HepG2 (cell line): ENCODE results near the gene LEMD1. TPM values are rescaled to one million over a fixed set of nuclear protein-coding genes. Genes with fewer than 3 reads are reported as not detected.

Source experiments
- ATAC-seq: fragments of 200-7000 bp; cut with Tn5 transposase; 3 replicates; pipeline ENCODE4 v1.9.1; 2020; ENCODE audit warnings: mild to moderate bottlenecking, moderate library complexity
- BruUV-seq: library from RNA; stranded (reverse); fragments of 400-500 nt; replicated peaks from 2 replicates; lab custom pipeline; 2021; lab: Mats Ljungman, UMichigan
- CTCF ChIA-PET: fragments of 300-600 bp; formaldehyde crosslinking; extraction: SDS; loops from one replicate; lab custom pipeline; 2021; ENCODE audit warnings: low total read pairs, inconsistent platforms, low intra/inter-chr PET ratio; lab: Yijun Ruan, JAX
- POLR2A ChIA-PET: fragments of 350-600 bp; sonication (Branson Sonifier 250); formaldehyde crosslinking; loops from one replicate; lab custom pipeline; 2020; ENCODE audit warnings: antibody characterized with exemption, inconsistent platforms; lab: Yijun Ruan, JAX
- DNase-seq: peaks from one replicate; pipeline ENCODE4 v3.0.0-alpha.2; 2015; ENCODE audit warnings: low spot score
- FAIRE-seq: peaks from 3 replicates; lab custom pipeline; 2011; peaks lifted over from hg19 to GRCh38; lab: Jason Lieb, UNC
- H2AFZ ChIP-seq: one replicate; pipeline ENCODE4 v1.6.1; 2011; ENCODE audit warnings: low read length, inconsistent platforms
- H3K27ac ChIP-seq: fragments of 300-600 bp; 3 replicates; pipeline ENCODE4 v1.8.0; 2011; ENCODE audit warnings: mixed run types, mild to moderate bottlenecking, mixed read lengths, low read length, inconsistent platforms; ENCODE audit not compliant: insufficient read depth; ENCODE audit errors: extremely low read length
- H3K27me3 ChIP-seq, 2 experiments: fragments of 200-600 bp in 1 of 2; 2 replicates in 1 of 2; 3 replicates in 1 of 2; pipeline versions ENCODE4 v1.6.0 to v1.8.0; 2011; ENCODE audit warnings: low read length in 2 of 2, mild to moderate bottlenecking in 2 of 2, moderate library complexity in 2 of 2, inconsistent platforms in 1 of 2; ENCODE audit not compliant: insufficient read depth in 2 of 2, control insufficient read depth in 1 of 2
- H3K36me3 ChIP-seq, 2 experiments: fragments of 200-600 bp in 1 of 2; replicated peaks in 1 of 2; 2 replicates in 1 of 2; 3 replicates in 1 of 2; pipeline versions ENCODE4 v1.5.1 to v1.8.0; 2011; ENCODE audit warnings: low read length in 2 of 2, inconsistent platforms in 1 of 2; ENCODE audit not compliant: insufficient read depth in 2 of 2, control insufficient read depth in 1 of 2
- H3K4me1 ChIP-seq: 2 replicates; pipeline ENCODE4 v1.5.1; 2012; ENCODE audit warnings: low read length, inconsistent platforms; ENCODE audit not compliant: insufficient read depth
- H3K4me2 ChIP-seq: 2 replicates; pipeline ENCODE4 v1.6.0; 2011; ENCODE audit warnings: low read depth, low read length, inconsistent platforms
- H3K4me3 ChIP-seq, 3 experiments: fragments of 200-600 bp in 1 of 3; sonication (generic), shearing (Covaris generic) in 1 of 3; replicated peaks in 1 of 3; 2 replicates each; pipeline ENCODE4 v1.5.1; 2011 to 2016; ENCODE audit warnings: low read length in 3 of 3, inconsistent platforms in 2 of 3, low read depth in 2 of 3, mild to moderate bottlenecking in 2 of 3, control low read depth in 1 of 3, mixed read lengths in 1 of 3; ENCODE audit not compliant: insufficient read depth in 1 of 3
- H3K79me2 ChIP-seq: one replicate; pipeline ENCODE4 v1.6.1; 2011; ENCODE audit warnings: low read length, inconsistent platforms; ENCODE audit not compliant: insufficient read depth
- H3K9ac ChIP-seq: 2 replicates; pipeline ENCODE4 v1.6.0; 2011; ENCODE audit warnings: mild to moderate bottlenecking, low read depth, low read length, inconsistent platforms; ENCODE audit not compliant: insufficient read depth
- H3K9me3 ChIP-seq: 2 replicates; pipeline ENCODE4 v1.5.1; 2012; ENCODE audit warnings: mild to moderate bottlenecking, low read length
- H4K20me1 ChIP-seq: 2 replicates; pipeline ENCODE4 v1.6.0; 2011; ENCODE audit warnings: inconsistent platforms, mild to moderate bottlenecking, low read length, moderate library complexity; ENCODE audit not compliant: insufficient read depth
- JUN ChIP-seq: sonication (generic); formaldehyde crosslinking; IDR thresholded peaks from 2 replicates; pipeline ENCODE4 v1.4.0; 2020; ENCODE audit warnings: mild to moderate bottlenecking, missing genetic modification reagents
- KDM5A ChIP-seq: fragments of 200-600 bp; sonication (generic); IDR thresholded peaks from 2 replicates; pipeline ENCODE4 v1.7.0; 2018; ENCODE audit warnings: antibody characterized with exemption, mild to moderate bottlenecking, low read length, borderline replicate concordance
- NFE2L2 ChIP-seq: fragments of 150-350 bp; IDR thresholded peaks from 2 replicates; pipeline ENCODE4 v1.6.1; 2014; ENCODE audit warnings: low read length
- PTBP1 ChIP-seq: fragments of 200-400 bp; formaldehyde crosslinking; IDR thresholded peaks from 2 replicates; pipeline ENCODE4 v1.6.1; 2018; ENCODE audit warnings: low read length, low read depth; ENCODE audit not compliant: poor library complexity, severe bottlenecking
- ZNF317 ChIP-seq: sonication (generic); formaldehyde crosslinking; IDR thresholded peaks from 2 replicates; pipeline ENCODE4 v1.5.0; 2020; ENCODE audit warnings: mild to moderate bottlenecking, missing genetic modification reagents
- WGBS: methylation state at CpG from one replicate; pipeline ENCODE4 v1.1.6; 2017; ENCODE audit warnings: low lambda C conversion rate; 5-methylcytosine and 5-hydroxymethylcytosine counted together
- in situ Hi-C: cut with HindIII; loops from 2 replicates; pipeline ENCODE4 v1.10.0; 2017; ENCODE audit warnings: low pct_unique_long_range_greater_than_20kb; ENCODE audit not compliant: extremely low pct_ligation_motif_present
- intact Hi-C: fragments of 100-400 bp; cut with micrococcal nuclease; formaldehyde crosslinking; loops from one replicate; pipeline ENCODE4 v1.10.0; 2022; ENCODE audit not compliant: unreplicated experiment
- polyA plus RNA-seq, 8 experiments: library from polyadenylated mRNA; depleted of rRNA in 3 of 8; stranded (reverse) in 7 of 8; unstranded in 1 of 8; fragments of >200 nt; fragmentation: Illumina TruSeq in 4 of 8; extraction: Trizol in 4 of 8; gene quantifications; 2 replicates each; pipeline versions ENCODE4 v1.2.1 to v1.2.3, GENCODE V29; 2011 to 2016; ENCODE audit warnings: low read depth in 4 of 8, missing spikeins in 1 of 8, mixed read lengths in 1 of 8; ENCODE audit not compliant: insufficient read depth in 1 of 8
- total RNA-seq, 5 experiments: library from RNA; depleted of rRNA; stranded (reverse); fragments of >200 nt; fragmentation: Illumina TruSeq; extraction: Trizol; gene quantifications; 2 replicates each; pipeline ENCODE4 v1.2.3, GENCODE V29; 2016; ENCODE audit warnings: low read depth in 1 of 5
- TF ChIP-seq, protein P1 (sequence below): sonication (generic); formaldehyde crosslinking; IDR thresholded peaks from 2 replicates; pipeline ENCODE4 v1.5.0; 2020; ENCODE audit warnings: mild to moderate bottlenecking, missing genetic modification reagents
- TF ChIP-seq, protein P2 (sequence below): sonication (generic); formaldehyde crosslinking; IDR thresholded peaks from 2 replicates; pipeline ENCODE4 v1.9.0; 2021; ENCODE audit warnings: missing genetic modification reagents, borderline replicate concordance
- TF ChIP-seq, protein P3 (sequence below): sonication (generic); formaldehyde crosslinking; IDR thresholded peaks from 2 replicates; pipeline ENCODE4 v1.5.0; 2020; ENCODE audit warnings: missing genetic modification reagents, mild to moderate bottlenecking, borderline replicate concordance

LEMD1 gene
- total and polyA plus RNA-seq, 2 of the 13 experiments (the other 11 are each of a cell fraction or from before 2014, with no cell fraction given): 1.4 to 2.3 TPM

DNA sequence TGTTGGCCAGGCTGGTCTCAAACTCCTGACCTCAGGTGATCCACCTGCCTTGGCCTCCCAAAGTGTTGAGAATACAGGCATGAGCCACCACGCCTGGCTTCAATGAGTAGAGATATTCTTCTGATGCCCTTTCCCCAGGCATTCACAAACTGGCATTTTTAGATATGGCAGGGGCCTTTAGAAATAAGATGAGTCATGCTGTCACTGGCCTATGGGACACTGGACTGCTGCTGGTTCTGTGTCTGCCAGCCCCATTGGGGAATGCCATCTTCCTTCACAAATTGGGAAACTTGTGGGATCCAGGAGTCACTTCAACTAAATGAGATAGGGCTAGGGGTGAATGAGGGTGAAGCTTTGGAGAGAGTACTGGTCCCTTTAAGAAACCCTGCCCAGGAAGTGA lies 81.2 kb downstream of the LEMD1 start:
- 14% methylated on average over 1 of the region's 1 CpG for WGBS
- peaks cover 9% of the 10 kb centered on the region for H3K4me1 ChIP-seq
- H3K9ac ChIP-seq: no peak overlapping the region
- ChIA-PET CTCF (no interaction called here), POLR2A (no interaction called here)
- FAIRE-seq (no peak), ATAC-seq (no peak), DNase-seq (no peak)
- H3K4me2 ChIP-seq: no peak overlapping the region
- BruUV-seq: no TSS peak
- peaks cover 11 to 61% of the 10 kb centered on the region in 2 experiments; a peak in 4 of 5 replicates for H3K27me3 ChIP-seq
- TF ChIP-seq, protein P1, sequence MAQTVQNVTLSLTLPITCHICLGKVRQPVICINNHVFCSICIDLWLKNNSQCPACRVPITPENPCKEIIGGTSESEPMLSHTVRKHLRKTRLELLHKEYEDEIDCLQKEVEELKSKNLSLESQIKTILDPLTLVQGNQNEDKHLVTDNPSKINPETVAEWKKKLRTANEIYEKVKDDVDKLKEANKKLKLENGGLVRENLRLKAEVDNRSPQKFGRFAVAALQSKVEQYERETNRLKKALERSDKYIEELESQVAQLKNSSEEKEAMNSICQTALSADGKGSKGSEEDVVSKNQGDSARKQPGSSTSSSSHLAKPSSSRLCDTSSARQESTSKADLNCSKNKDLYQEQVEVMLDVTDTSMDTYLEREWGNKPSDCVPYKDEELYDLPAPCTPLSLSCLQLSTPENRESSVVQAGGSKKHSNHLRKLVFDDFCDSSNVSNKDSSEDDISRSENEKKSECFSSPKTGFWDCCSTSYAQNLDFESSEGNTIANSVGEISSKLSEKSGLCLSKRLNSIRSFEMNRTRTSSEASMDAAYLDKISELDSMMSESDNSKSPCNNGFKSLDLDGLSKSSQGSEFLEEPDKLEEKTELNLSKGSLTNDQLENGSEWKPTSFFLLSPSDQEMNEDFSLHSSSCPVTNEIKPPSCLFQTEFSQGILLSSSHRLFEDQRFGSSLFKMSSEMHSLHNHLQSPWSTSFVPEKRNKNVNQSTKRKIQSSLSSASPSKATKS: no peak
- TF ChIP-seq, protein P2, sequence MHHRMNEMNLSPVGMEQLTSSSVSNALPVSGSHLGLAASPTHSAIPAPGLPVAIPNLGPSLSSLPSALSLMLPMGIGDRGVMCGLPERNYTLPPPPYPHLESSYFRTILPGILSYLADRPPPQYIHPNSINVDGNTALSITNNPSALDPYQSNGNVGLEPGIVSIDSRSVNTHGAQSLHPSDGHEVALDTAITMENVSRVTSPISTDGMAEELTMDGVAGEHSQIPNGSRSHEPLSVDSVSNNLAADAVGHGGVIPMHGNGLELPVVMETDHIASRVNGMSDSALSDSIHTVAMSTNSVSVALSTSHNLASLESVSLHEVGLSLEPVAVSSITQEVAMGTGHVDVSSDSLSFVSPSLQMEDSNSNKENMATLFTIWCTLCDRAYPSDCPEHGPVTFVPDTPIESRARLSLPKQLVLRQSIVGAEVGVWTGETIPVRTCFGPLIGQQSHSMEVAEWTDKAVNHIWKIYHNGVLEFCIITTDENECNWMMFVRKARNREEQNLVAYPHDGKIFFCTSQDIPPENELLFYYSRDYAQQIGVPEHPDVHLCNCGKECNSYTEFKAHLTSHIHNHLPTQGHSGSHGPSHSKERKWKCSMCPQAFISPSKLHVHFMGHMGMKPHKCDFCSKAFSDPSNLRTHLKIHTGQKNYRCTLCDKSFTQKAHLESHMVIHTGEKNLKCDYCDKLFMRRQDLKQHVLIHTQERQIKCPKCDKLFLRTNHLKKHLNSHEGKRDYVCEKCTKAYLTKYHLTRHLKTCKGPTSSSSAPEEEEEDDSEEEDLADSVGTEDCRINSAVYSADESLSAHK: no peak
- peak; percentile 43; the same call in 1 of the 2 replicates for TF ChIP-seq NFE2L2
- no peak for TF ChIP-seq ZNF317 (CRISPR knock-in tag)
- no peak for TF ChIP-seq KDM5A
- TF ChIP-seq, protein P3, sequence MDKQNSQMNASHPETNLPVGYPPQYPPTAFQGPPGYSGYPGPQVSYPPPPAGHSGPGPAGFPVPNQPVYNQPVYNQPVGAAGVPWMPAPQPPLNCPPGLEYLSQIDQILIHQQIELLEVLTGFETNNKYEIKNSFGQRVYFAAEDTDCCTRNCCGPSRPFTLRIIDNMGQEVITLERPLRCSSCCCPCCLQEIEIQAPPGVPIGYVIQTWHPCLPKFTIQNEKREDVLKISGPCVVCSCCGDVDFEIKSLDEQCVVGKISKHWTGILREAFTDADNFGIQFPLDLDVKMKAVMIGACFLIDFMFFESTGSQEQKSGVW (CRISPR knock-in tag): no peak
- TF ChIP-seq JUN: no peak
- no peak for TF ChIP-seq PTBP1
- intact Hi-C loops: no loop called here
- no peaks in the 10 kb centered on the region for H4K20me1 ChIP-seq
- H3K27ac ChIP-seq: no peak overlapping the region
- H3K36me3 ChIP-seq: no peaks in the 10 kb centered on the region
- in situ Hi-C loops: no loop called here
- no peaks in the 10 kb centered on the region for H3K9me3 ChIP-seq
- H3K4me3 ChIP-seq: no peak overlapping the region
- H3K79me2 ChIP-seq: no peaks in the 10 kb centered on the region
- no peak overlapping the region for H2AFZ ChIP-seq
